Sigmoid colon (tissue), 4 donors: Measurements from ENCODE around the gene EMILIN2.

Experiments used
- CTCF ChIP-seq, 4 experiments: fragments of 450-650 bp in 3 of 4; fragments of 200-600 bp in 1 of 4; IDR thresholded peaks; one replicate each; pipeline ENCODE4 v1.5.1; 2016 to 2019; ENCODE audit warnings: antibody characterized with exemption in 4 of 4, mild to moderate bottlenecking in 3 of 4, moderate library complexity in 2 of 4
- POLR2A ChIP-seq, 2 donors: fragments of 450-650 bp; IDR thresholded peaks; one replicate each; pipeline ENCODE4 v1.6.1; 2016; ENCODE audit warnings: antibody characterized with exemption in 2 of 2, mild to moderate bottlenecking in 2 of 2, moderate library complexity in 2 of 2
- POLR2AphosphoS5 ChIP-seq, 4 donors: sonication (generic); formaldehyde crosslinking; IDR thresholded peaks; one replicate each; pipeline ENCODE4 v1.6.1; 2017; ENCODE audit warnings: antibody characterized with exemption in 4 of 4

GRCh38 chr18:2797951-2798350 is 48.9 kb upstream of the EMILIN2 start:
- TF ChIP-seq POLR2A (IDR thresholded peaks at IDR 0.05) (no peak), CTCF (IDR thresholded peaks at IDR 0.05) (no peak), POLR2AphosphoS5 (IDR thresholded peaks at IDR 0.05) (no peak)
